ENCODE results near the gene FAM222B. TPM values are rescaled to one million over a fixed set of nuclear protein-coding genes. Genes with fewer than 3 reads are reported as not detected.

Gene FAM222B
- total and polyA plus RNA-seq, 9 of the 15 experiments (the other 6 are each of a cell fraction or from before 2014, with no cell fraction given): 4.0 to 34.6 (median 7.5) TPM

- no peak for TF ChIP-seq KDM4B (IDR thresholded peaks at IDR 0.05; ENCODE audit: borderline replicate concordance in 2 of 2, low read depth in 1 of 2)
- peak in 1 of 3 experiments; percentile 38; a peak in 2 of 6 replicates for TF ChIP-seq CTCF (IDR thresholded peaks at IDR 0.05 in 2 of 3, conservative IDR thresholded peaks at IDR 0.05 in 1 of 3; ENCODE audit: insufficient read depth in 2 of 3, low read depth in 1 of 3, low read length in 3 of 3)
- TF ChIP-seq FOXK2 (conservative IDR thresholded peaks at IDR 0.05 in 1 of 2, IDR thresholded peaks at IDR 0.05 in 1 of 2; ENCODE audit: low read depth in 2 of 2): no peak
- 0 out of 4 replicates have a peak, but pooled peaks of 1 of the 2 experiments have one; percentile 12 for TF ChIP-seq SIX5 (IDR thresholded peaks at IDR 0.05; ENCODE audit: borderline replicate concordance in 1 of 2, insufficient read depth in 1 of 2, low read depth in 1 of 2, low read length in 2 of 2)
- TF ChIP-seq RFX5 (IDR thresholded peaks at IDR 0.05; ENCODE audit: low read depth, low read length): no peak
- no peak for TF ChIP-seq PBX2 (CRISPR knock-in tag; IDR thresholded peaks at IDR 0.05; ENCODE audit: low read depth)
- TF ChIP-seq PBX2 (tag; conservative IDR thresholded peaks at IDR 0.05; ENCODE audit: low read depth): peak; percentile 13; the same call in 1 of the 2 replicates
- TF ChIP-seq ZNF197 (CRISPR knock-in tag; IDR thresholded peaks at IDR 0.05; ENCODE audit: low read depth): no peak
- TF ChIP-seq GTF3C2 (IDR thresholded peaks at IDR 0.05; ENCODE audit: borderline replicate concordance, extremely low read depth, insufficient read length): no peak
- no peak for TF ChIP-seq ARID2 (IDR thresholded peaks at IDR 0.05)
- TF ChIP-seq EP300 (IDR thresholded peaks at IDR 0.05; ENCODE audit: low read length): no peak
- 0 out of 4 replicates have a peak, but pooled peaks of 1 of the 2 experiments have one; percentile 33 for TF ChIP-seq MNT (conservative IDR thresholded peaks at IDR 0.05)
- TF ChIP-seq FOSL1 (tag; conservative IDR thresholded peaks at IDR 0.05): peak; percentile 61
- peak; percentile 76 for TF ChIP-seq DPF2 (IDR thresholded peaks at IDR 0.05)
- no peak for TF ChIP-seq NFIC (IDR thresholded peaks at IDR 0.05)
- no peak for TF ChIP-seq ZZZ3 (IDR thresholded peaks at IDR 0.05)
- no peak for TF ChIP-seq NFXL1 (CRISPR knock-in tag; IDR thresholded peaks at IDR 0.05)
- TF ChIP-seq SRSF9 (IDR thresholded peaks at IDR 0.05; ENCODE audit: borderline replicate concordance, low read depth, low read length): no peak
- TF ChIP-seq ZNF174 (CRISPR knock-in tag; IDR thresholded peaks at IDR 0.05): no peak
- 0 out of 2 replicates have a peak, but pooled peaks have one; percentile 7 for TF ChIP-seq MECOM (CRISPR knock-in tag; IDR thresholded peaks at IDR 0.05)
Measured at GRCh38 chr17:28811651-28812090, 30.9 kb downstream of the FAM222B start (continued).

Measured in K562 (cell line).